IPS-20b (cell line): Measurements from ENCODE around the gene NAALADL2.

Experiments
- H3K27ac ChIP-seq: one replicate; pipeline ENCODE4 v1.5.1; 2013; ENCODE audit warnings: low read length
- H3K27me3 ChIP-seq: 2 replicates; pipeline ENCODE4 v1.6.1; 2013; ENCODE audit warnings: mild to moderate bottlenecking, low read length, inconsistent platforms; ENCODE audit not compliant: insufficient read depth
- H3K36me3 ChIP-seq: 2 replicates; pipeline ENCODE4 v1.6.1; 2013; ENCODE audit warnings: low read depth, mild to moderate bottlenecking, inconsistent platforms, low read length, moderate library complexity; ENCODE audit not compliant: insufficient read depth
- H3K4me1 ChIP-seq: 2 replicates; pipeline ENCODE4 v1.6.1; 2013; ENCODE audit warnings: mild to moderate bottlenecking, control low read depth, inconsistent platforms, low read length, moderate library complexity; ENCODE audit not compliant: insufficient read depth
- H3K4me3 ChIP-seq: 2 replicates; pipeline ENCODE4 v1.5.1; 2013; ENCODE audit warnings: mild to moderate bottlenecking, low read length, inconsistent platforms
- H3K9ac ChIP-seq: 2 replicates; pipeline ENCODE4 v1.6.1; 2013; ENCODE audit warnings: low read depth, mild to moderate bottlenecking, inconsistent platforms, low read length, moderate library complexity
- H3K9me3 ChIP-seq: 2 replicates; pipeline ENCODE4 v1.6.1; 2013; ENCODE audit warnings: mild to moderate bottlenecking, low read depth, low read length, inconsistent platforms; ENCODE audit not compliant: insufficient read depth

Gene NAALADL2

DNA sequence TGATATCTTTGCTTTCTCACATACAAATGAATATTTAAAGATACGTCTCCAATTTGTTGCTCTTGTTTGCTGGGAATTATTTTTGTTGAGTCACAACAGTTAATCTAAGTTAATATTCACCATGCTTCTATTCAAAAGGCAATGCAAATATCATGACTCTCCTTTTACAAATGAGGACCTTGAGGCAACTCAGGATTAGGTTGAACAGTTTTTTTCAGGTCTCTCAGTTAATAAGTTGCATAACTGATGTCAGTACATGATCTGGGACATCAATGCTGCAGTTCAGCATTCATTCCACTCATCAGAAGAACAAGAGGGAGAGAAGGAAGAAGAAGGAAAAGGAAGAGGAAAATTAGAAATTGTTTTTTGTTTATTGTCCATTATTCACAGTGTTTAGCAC lies 781 bp upstream of the NAALADL2 start:
- Histone ChIP-seq H3K9ac (no peak overlapping the region), H3K4me1 (peaks cover 7% of the 10 kb centered on the region; the same call in 1 of the 2 replicates), H3K27ac (no peak overlapping the region), H3K27me3 (no peaks in the 10 kb centered on the region), H3K9me3 (no peaks in the 10 kb centered on the region), H3K36me3 (no peaks in the 10 kb centered on the region), H3K4me3 (no peak overlapping the region)

GRCh38 chr3:174859756-174860155 lies 622 bp downstream of the NAALADL2 start:
- H3K4me3 ChIP-seq: no peak overlapping the region
- H3K9ac ChIP-seq: no peak overlapping the region
- no peaks in the 10 kb centered on the region for H3K36me3 ChIP-seq
- H3K4me1 ChIP-seq: peaks cover 7% of the 10 kb centered on the region; the same call in 1 of the 2 replicates
- no peak overlapping the region for H3K27ac ChIP-seq
- H3K27me3 ChIP-seq: no peaks in the 10 kb centered on the region
- H3K9me3 ChIP-seq: no peaks in the 10 kb centered on the region

- Histone ChIP-seq H3K36me3 (no peaks in the 10 kb centered on the region), H3K9ac (no peak overlapping the region), H3K9me3 (no peaks in the 10 kb centered on the region), H3K27me3 (no peaks in the 10 kb centered on the region), H3K27ac (no peak overlapping the region), H3K4me3 (no peak overlapping the region), H3K4me1 (peaks cover 7% of the 10 kb centered on the region; the same call in 1 of the 2 replicates)
These were observed 3.0 kb downstream of the NAALADL2 start for GRCh38 chr3:174862101-174862500.

GRCh38 chr3:174862666-174863065 lies 3.5 kb downstream of the NAALADL2 start:
- Histone ChIP-seq H3K9me3 (no peaks in the 10 kb centered on the region), H3K9ac (no peak overlapping the region), H3K36me3 (no peaks in the 10 kb centered on the region), H3K4me3 (no peak overlapping the region), H3K27me3 (no peaks in the 10 kb centered on the region), H3K4me1 (peaks cover 7% of the 10 kb centered on the region; the same call in 1 of the 2 replicates), H3K27ac (no peak overlapping the region)

GRCh38 chr3:174863488-174863887 lies 4.4 kb downstream of the NAALADL2 start:
- no peak overlapping the region for H3K4me3 ChIP-seq
- no peaks in the 10 kb centered on the region for H3K27me3 ChIP-seq
- no peak overlapping the region for H3K9ac ChIP-seq
- H3K4me1 ChIP-seq: peaks cover 7% of the 10 kb centered on the region; the same call in 1 of the 2 replicates
- no peaks in the 10 kb centered on the region for H3K9me3 ChIP-seq
- H3K27ac ChIP-seq: no peak overlapping the region
- no peaks in the 10 kb centered on the region for H3K36me3 ChIP-seq

GRCh38 chr3:174869448-174869847 lies 10.3 kb downstream of the NAALADL2 start:
- no peaks in the 10 kb centered on the region for H3K4me1 ChIP-seq
- H3K27ac ChIP-seq: no peak overlapping the region
- no peak overlapping the region for H3K9ac ChIP-seq
- no peaks in the 10 kb centered on the region for H3K27me3 ChIP-seq
- H3K4me3 ChIP-seq: no peak overlapping the region
- H3K36me3 ChIP-seq: no peaks in the 10 kb centered on the region
- H3K9me3 ChIP-seq: no peaks in the 10 kb centered on the region

GRCh38 chr3:174873832-174874657 lies 14.9 kb downstream of the NAALADL2 start:
- H3K27ac ChIP-seq: no peak overlapping the region

GRCh38 chr3:174882789-174883188 lies 23.7 kb downstream of the NAALADL2 start:
- H3K36me3 ChIP-seq: no peaks in the 10 kb centered on the region
- H3K27ac ChIP-seq: no peak overlapping the region
- no peaks in the 10 kb centered on the region for H3K4me1 ChIP-seq
- no peaks in the 10 kb centered on the region; the same call in 1 of the 2 replicates for H3K9me3 ChIP-seq
- no peaks in the 10 kb centered on the region for H3K27me3 ChIP-seq
- H3K9ac ChIP-seq: no peak overlapping the region
- H3K4me3 ChIP-seq: no peak overlapping the region

More at GRCh38 chr3:174873832-174874657, 14.9 kb downstream of the NAALADL2 start:
- H3K36me3 ChIP-seq: no peaks in the 10 kb centered on the region
- H3K9me3 ChIP-seq: no peaks in the 10 kb centered on the region
- H3K4me3 ChIP-seq: no peak overlapping the region
- no peaks in the 10 kb centered on the region; the same call in 1 of the 2 replicates for H3K4me1 ChIP-seq
- no peaks in the 10 kb centered on the region for H3K27me3 ChIP-seq
- no peak overlapping the region for H3K9ac ChIP-seq

- H3K9me3 ChIP-seq: no peaks in the 10 kb centered on the region; the same call in 1 of the 2 replicates
- no peak overlapping the region for H3K9ac ChIP-seq
These were observed 24.9 kb downstream of the NAALADL2 start for GRCh38 chr3:174883881-174884675.

GRCh38 chr3:174884776-174885568 lies 25.8 kb downstream of the NAALADL2 start:
- no peaks in the 10 kb centered on the region for H3K27me3 ChIP-seq
- H3K4me1 ChIP-seq: no peaks in the 10 kb centered on the region
- no peak overlapping the region for H3K9ac ChIP-seq
- H3K9me3 ChIP-seq: no peaks in the 10 kb centered on the region; the same call in 1 of the 2 replicates
- H3K27ac ChIP-seq: no peak overlapping the region
- no peak overlapping the region for H3K4me3 ChIP-seq
- no peaks in the 10 kb centered on the region for H3K36me3 ChIP-seq

More at GRCh38 chr3:174883881-174884675, 24.9 kb downstream of the NAALADL2 start:
- Histone ChIP-seq H3K4me1 (no peaks in the 10 kb centered on the region), H3K4me3 (no peak overlapping the region), H3K36me3 (no peaks in the 10 kb centered on the region), H3K27me3 (no peaks in the 10 kb centered on the region), H3K27ac (no peak overlapping the region)

DNA sequence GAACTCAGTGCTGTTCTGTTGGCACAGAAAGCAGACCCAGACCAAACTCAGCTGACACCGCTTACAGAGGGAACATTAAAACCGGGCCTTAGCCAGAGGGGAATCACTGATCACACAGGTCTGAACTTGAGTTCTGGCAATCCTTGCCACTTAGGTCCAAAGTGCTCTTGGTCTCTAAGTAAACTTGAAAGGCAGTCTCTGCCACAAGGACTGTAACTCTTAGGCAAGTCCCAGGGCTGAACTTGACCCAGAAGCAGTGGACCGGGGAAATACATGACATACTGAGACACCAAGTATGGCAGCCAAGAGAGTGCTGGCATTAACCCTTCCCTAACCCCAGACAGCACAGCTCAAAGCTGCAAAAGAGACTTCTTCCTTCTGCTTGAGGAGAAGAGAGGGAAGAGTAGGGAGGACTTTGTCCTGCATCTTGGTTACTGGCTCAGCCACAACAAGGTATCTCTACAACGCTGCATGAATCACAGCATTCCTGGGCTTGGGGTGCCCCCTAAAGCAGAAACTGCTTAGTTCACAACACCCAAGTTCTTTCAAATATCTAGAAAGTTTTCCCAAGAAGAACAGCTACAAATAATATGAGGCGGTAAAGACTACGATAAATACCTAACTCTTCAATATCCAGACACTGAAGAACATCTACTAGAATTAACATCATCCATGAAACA lies 32.5 kb downstream of the NAALADL2 start:
- no peaks in the 10 kb centered on the region for H3K36me3 ChIP-seq
- no peak overlapping the region for H3K9ac ChIP-seq
- H3K9me3 ChIP-seq: no peaks in the 10 kb centered on the region
- H3K27me3 ChIP-seq: no peaks in the 10 kb centered on the region
- H3K4me3 ChIP-seq: no peak overlapping the region
- no peaks in the 10 kb centered on the region for H3K4me1 ChIP-seq
- no peak overlapping the region for H3K27ac ChIP-seq
